Transverse colon (tissue), 4 donors: ENCODE data around the gene ADCY2. TPM values are rescaled to one million over a fixed set of nuclear protein-coding genes. Genes with fewer than 3 reads are reported as not detected.

Experiments used
- DNase-seq: peaks from one replicate; pipeline ENCODE4 v3.0.0-alpha.2; 2019
- H3K27ac ChIP-seq, 4 donors: fragments of 200-600 bp; sonication (generic); 2 replicates each; pipeline ENCODE4 v1.5.1; 2016 to 2018; ENCODE audit warnings: inconsistent platforms in 4 of 4
- H3K27me3 ChIP-seq: fragments of 200-600 bp; sonication (generic); 2 replicates; pipeline ENCODE4 v1.5.1; 2017; ENCODE audit warnings: inconsistent platforms
- H3K36me3 ChIP-seq, 4 donors: fragments of 200-600 bp; sonication (generic); 2 replicates each; pipeline ENCODE4 v1.5.1; 2017 to 2019; ENCODE audit warnings: inconsistent platforms in 4 of 4
- H3K4me1 ChIP-seq, 4 donors: fragments of 200-600 bp; sonication (generic); 2 replicates each; pipeline ENCODE4 v1.5.1; 2017 to 2020; ENCODE audit warnings: inconsistent platforms in 4 of 4
- H3K4me3 ChIP-seq, 4 donors: fragments of 200-600 bp; sonication (generic); 1 replicate in 1 of 4; 2 replicates in 3 of 4; pipeline versions ENCODE4 v1.5.1 to v1.6.1; 2017 to 2019; ENCODE audit warnings: inconsistent platforms in 4 of 4
- H3K9me3 ChIP-seq, 2 donors: fragments of 200-600 bp; sonication (generic); 2 replicates each; pipeline ENCODE4 v1.5.1; 2017 to 2019; ENCODE audit warnings: inconsistent platforms in 2 of 2
- EP300 ChIP-seq: sonication (generic); formaldehyde crosslinking; IDR thresholded peaks from one replicate; pipeline ENCODE4 v1.6.1; 2017; ENCODE audit warnings: antibody characterized with exemption, low read depth
- POLR2A ChIP-seq: fragments of 450-650 bp; IDR thresholded peaks from one replicate; pipeline ENCODE4 v1.6.1; 2016; ENCODE audit warnings: antibody characterized with exemption, mild to moderate bottlenecking, moderate library complexity
- POLR2AphosphoS5 ChIP-seq, 3 donors: sonication (generic); formaldehyde crosslinking; IDR thresholded peaks; one replicate each; pipeline ENCODE4 v1.6.1; 2016; ENCODE audit warnings: antibody characterized with exemption in 3 of 3
- WGBS, 2 donors: methylation state at CpG; one replicate each; pipeline ENCODE4 v1.1.5; 2018; ENCODE audit warnings: low coverage in 1 of 2; 5-methylcytosine and 5-hydroxymethylcytosine counted together
- in situ Hi-C, 4 donors: fragments of 200-750 bp; cut with MboI; loops; one replicate each; pipeline versions ENCODE4 v1.15.0 to v1.15.1; 2017; ENCODE audit warnings: low sequenced_read_pairs in 3 of 4, low pct_ligation_motif_present in 1 of 4, low pct_unique_long_range_greater_than_20kb in 1 of 4
- intact Hi-C: fragments of 100-400 bp; cut with DNase I; formaldehyde crosslinking; loops from one replicate; pipeline ENCODE4 v1.15.1; 2023; ENCODE audit warnings: low total_unique reads
- total RNA-seq, 4 donors: library from RNA; depleted of rRNA; stranded (reverse); fragments of >200 nt; gene quantifications; one replicate each; pipeline ENCODE4 v1.1.0, GENCODE V29; 2016
- TF ChIP-seq, protein P1 (sequence below), 5 experiments: fragments of 200-600 bp in 3 of 5; fragments of 450-650 bp in 2 of 5; sonication (generic) in 3 of 5; IDR thresholded peaks; 1 replicate in 2 of 5; 2 replicates in 3 of 5; pipeline ENCODE4 v1.5.1; 2016 to 2017; ENCODE audit warnings: antibody characterized with exemption in 5 of 5, inconsistent platforms in 3 of 5, mild to moderate bottlenecking in 2 of 5, moderate library complexity in 1 of 5

Gene ADCY2
- total RNA-seq, 4 donors from 2014 or later = 1.4 to 4.5 (median 3.1) TPM

DNA sequence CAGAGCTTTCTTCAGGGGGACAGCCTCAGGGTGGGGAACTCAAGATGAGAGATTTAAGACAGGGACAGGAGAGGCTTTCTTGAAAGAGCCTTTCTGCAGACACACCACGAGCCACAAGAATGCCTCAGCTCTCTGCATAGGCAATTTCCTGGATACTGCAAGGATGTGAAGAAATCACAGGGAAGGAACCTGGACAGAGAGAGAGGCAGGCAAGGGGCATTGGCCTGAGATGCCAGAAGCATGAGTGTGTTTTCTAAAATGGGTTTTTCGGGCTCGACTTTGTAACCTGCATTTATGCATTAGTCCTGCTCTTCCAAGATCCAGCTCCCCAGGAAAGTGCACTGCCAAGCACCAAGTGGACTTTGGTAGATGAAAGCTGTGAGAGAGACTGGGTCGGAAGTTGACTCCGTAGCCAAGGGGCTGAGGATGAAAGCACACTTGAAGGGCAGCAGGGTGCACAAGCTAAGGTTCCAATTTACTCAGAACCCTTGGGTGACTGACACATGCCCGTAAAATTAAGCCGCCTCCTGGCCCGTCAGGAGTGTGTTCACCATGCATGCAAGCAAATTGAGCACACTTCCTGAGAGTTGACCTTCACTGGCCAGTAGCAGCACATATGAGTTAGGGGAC is 364.1 kb downstream of the ADCY2 start:
- H3K9me3 ChIP-seq = no peaks in the 10 kb centered on the region
- no peak for DNase-seq
- no peak overlapping the region for H3K4me3 ChIP-seq
- 77 to 80% methylated on average over 2 to 8 of the region's 8 CpGs for WGBS, 2 donors
- no peak overlapping the region for H3K27ac ChIP-seq
- H3K36me3 ChIP-seq = no peaks in the 10 kb centered on the region
- in situ Hi-C loops = loop anchor here in 3 of 4 donors (10.0 to 25.0 kb wide), 2 partner anchors 498 to 505 kb away; no protein-coding TSS in a partner anchor
- no peak for TF ChIP-seq EP300
- no peak for TF ChIP-seq POLR2AphosphoS5 (IDR thresholded peaks at IDR 0.05)
- TF ChIP-seq, protein P1, sequence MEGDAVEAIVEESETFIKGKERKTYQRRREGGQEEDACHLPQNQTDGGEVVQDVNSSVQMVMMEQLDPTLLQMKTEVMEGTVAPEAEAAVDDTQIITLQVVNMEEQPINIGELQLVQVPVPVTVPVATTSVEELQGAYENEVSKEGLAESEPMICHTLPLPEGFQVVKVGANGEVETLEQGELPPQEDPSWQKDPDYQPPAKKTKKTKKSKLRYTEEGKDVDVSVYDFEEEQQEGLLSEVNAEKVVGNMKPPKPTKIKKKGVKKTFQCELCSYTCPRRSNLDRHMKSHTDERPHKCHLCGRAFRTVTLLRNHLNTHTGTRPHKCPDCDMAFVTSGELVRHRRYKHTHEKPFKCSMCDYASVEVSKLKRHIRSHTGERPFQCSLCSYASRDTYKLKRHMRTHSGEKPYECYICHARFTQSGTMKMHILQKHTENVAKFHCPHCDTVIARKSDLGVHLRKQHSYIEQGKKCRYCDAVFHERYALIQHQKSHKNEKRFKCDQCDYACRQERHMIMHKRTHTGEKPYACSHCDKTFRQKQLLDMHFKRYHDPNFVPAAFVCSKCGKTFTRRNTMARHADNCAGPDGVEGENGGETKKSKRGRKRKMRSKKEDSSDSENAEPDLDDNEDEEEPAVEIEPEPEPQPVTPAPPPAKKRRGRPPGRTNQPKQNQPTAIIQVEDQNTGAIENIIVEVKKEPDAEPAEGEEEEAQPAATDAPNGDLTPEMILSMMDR (IDR thresholded peaks at IDR 0.05) = no peak
- TF ChIP-seq POLR2A = no peak
- no peaks in the 10 kb centered on the region for H3K27me3 ChIP-seq
- no peaks in the 10 kb centered on the region for H3K4me1 ChIP-seq
- intact Hi-C loops = loop anchor here (10.0 kb wide), 1 partner anchor 365 kb away; the partner anchor contains the start of gene ADCY2

DNA sequence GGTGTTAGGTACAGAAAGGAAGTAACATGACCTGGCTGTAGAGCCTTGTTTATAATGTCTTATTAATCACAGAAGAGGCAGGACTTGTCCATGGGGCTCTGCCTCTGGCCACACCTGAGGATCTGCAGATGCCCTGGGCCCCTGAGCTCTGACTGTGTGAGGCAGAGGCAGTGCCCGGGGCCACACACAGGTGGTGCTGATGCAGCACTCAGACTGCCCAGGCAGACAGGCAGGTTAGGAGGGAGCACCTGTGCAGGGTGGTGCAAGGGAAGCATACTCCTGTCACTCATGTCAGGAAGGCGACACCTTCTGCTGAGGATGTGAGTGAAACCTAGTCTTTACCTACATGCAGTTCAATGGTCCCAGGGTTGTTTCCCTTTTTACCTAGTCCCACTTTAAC is 366.3 kb downstream of the ADCY2 start:
- Histone ChIP-seq H3K9me3 (no peaks in the 10 kb centered on the region), H3K27ac (no peak overlapping the region), H3K4me1 (no peaks in the 10 kb centered on the region), H3K36me3 (no peaks in the 10 kb centered on the region), H3K27me3 (no peaks in the 10 kb centered on the region), H3K4me3 (no peak overlapping the region)
- no peak for DNase-seq
- TF ChIP-seq POLR2A = no peak
- TF ChIP-seq, protein P1 (IDR thresholded peaks at IDR 0.05) = no peak
- TF ChIP-seq POLR2AphosphoS5 (IDR thresholded peaks at IDR 0.05) = no peak
- no peak for TF ChIP-seq EP300
- in situ Hi-C loops = loop anchor here in 2 of 4 donors (25.0 kb wide), 1 partner anchor 500 kb away; no protein-coding TSS in a partner anchor
- whole genome bisulfite sequencing, 2 donors = 60 to 91% methylated on average over 1 of the region's 2 CpGs
- intact Hi-C loops = no loop called here

DNA sequence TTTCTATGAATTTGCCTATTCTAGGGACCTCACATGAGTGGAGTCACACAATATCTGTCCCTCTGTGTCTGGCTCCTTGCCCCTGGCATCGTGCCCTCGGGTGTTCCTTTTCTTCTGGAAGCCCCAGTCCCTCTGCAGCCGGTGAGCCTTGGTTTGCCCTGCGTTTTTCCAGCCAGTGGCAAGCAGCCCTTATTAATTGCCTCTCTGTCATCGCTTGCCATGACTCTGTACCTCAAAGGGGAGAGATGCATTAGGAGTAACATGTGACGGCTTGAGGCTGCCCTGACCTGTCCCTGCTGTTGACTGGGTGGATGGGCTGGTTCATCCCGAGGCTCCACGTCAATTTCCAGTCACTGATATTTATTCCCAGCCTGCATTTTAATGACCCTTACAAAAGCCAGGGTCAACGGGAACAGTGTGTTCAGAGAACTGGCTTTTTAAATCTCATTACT is 367.7 kb downstream of the ADCY2 start:
- no peaks in the 10 kb centered on the region for H3K4me1 ChIP-seq
- in situ Hi-C loops = loop anchor here in 2 of 4 donors (25.0 kb wide), 1 partner anchor 501 kb away; no protein-coding TSS in a partner anchor
- 71 to 100% methylated on average over 1 to 9 of the region's 9 CpGs for WGBS, 2 donors

DNA sequence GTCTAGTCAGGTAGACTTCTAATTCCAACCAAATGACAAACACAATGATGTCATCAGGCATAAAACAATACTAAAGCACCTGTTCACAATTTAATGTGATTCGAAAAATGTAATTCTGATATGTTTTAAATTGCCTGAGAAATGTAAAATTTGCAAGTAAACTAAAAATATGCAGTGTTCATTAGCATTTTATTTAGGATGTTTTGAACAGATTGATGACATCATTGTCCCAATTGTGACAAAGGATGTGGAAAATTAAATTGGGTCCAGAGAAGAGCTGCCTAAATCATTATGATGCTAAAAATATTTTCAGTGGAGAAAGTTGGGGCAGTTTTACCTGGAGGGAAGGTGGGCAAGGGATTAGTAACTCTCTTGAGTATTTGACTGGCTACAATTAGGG is 368.5 kb downstream of the ADCY2 start:
- Histone ChIP-seq H3K9me3 (no peaks in the 10 kb centered on the region), H3K4me1 (no peaks in the 10 kb centered on the region), H3K36me3 (no peaks in the 10 kb centered on the region), H3K27me3 (no peaks in the 10 kb centered on the region), H3K27ac (no peak overlapping the region), H3K4me3 (no peak overlapping the region)
- in situ Hi-C loops = loop anchor here in 2 of 4 donors (25.0 kb wide), 1 partner anchor 502 kb away; no protein-coding TSS in a partner anchor
- 53 to 54% methylated on average over 1 of the region's 1 CpG for WGBS, 2 donors
- intact Hi-C loops = no loop called here
- no peak for TF ChIP-seq POLR2A
- no peak for TF ChIP-seq POLR2AphosphoS5 (IDR thresholded peaks at IDR 0.05)
- TF ChIP-seq, protein P1 (IDR thresholded peaks at IDR 0.05) = no peak
- TF ChIP-seq EP300 = no peak
- DNase-seq = no peak

More for the DNA sequence above, 367.7 kb downstream of the ADCY2 start:
- H3K4me3 ChIP-seq = no peak overlapping the region
- DNase-seq = no peak
- no peak overlapping the region for H3K27ac ChIP-seq
- no peaks in the 10 kb centered on the region for H3K36me3 ChIP-seq
- no peaks in the 10 kb centered on the region for H3K27me3 ChIP-seq
- intact Hi-C loops = no loop called here
- no peaks in the 10 kb centered on the region for H3K9me3 ChIP-seq
- TF ChIP-seq POLR2AphosphoS5 (IDR thresholded peaks at IDR 0.05) (no peak), POLR2A (no peak), EP300 (no peak)
- TF ChIP-seq, protein P1 (IDR thresholded peaks at IDR 0.05) = no peak
